Immature natural killer cell (primary cell): ENCODE measurements around the gene ARHGAP33. TPM values are rescaled to one million over a fixed set of nuclear protein-coding genes. Genes with fewer than 3 reads are reported as not detected.

Source experiments
- DNase-seq, 3 donors: peaks; one replicate each; pipeline ENCODE4 v3.0.0; 2022; ENCODE audit warnings: mixed read lengths in 1 of 3
- H3K27ac Mint-ChIP-seq, 6 donors: one replicate each; pipeline ENCODE4 v1.8.0; 2020; ENCODE audit warnings: mixed read lengths in 6 of 6, mild to moderate bottlenecking in 5 of 6, inconsistent platforms in 4 of 6, moderate library complexity in 3 of 6
- H3K27me3 Mint-ChIP-seq, 3 donors: one replicate each; pipeline ENCODE4 v1.8.0; 2020 to 2021; ENCODE audit warnings: low read depth in 3 of 3, mild to moderate bottlenecking in 3 of 3, mixed read lengths in 3 of 3, moderate library complexity in 3 of 3, inconsistent platforms in 1 of 3
- H3K36me3 Mint-ChIP-seq, 3 donors: one replicate each; pipeline ENCODE4 v1.8.0; 2020; ENCODE audit warnings: mixed read lengths in 3 of 3, inconsistent platforms in 2 of 3, mild to moderate bottlenecking in 2 of 3
- H3K4me1 Mint-ChIP-seq, 2 donors: one replicate each; pipeline ENCODE4 v1.8.0; 2020; ENCODE audit warnings: inconsistent platforms in 2 of 2, mild to moderate bottlenecking in 2 of 2, mixed read lengths in 2 of 2, moderate library complexity in 1 of 2
- H3K4me3 Mint-ChIP-seq, 5 donors: one replicate each; pipeline ENCODE4 v1.8.0; 2020; ENCODE audit warnings: mild to moderate bottlenecking in 5 of 5, mixed read lengths in 5 of 5, inconsistent platforms in 3 of 5, moderate library complexity in 3 of 5
- H3K9me3 Mint-ChIP-seq, 6 donors: one replicate each; pipeline ENCODE4 v1.8.0; 2020; ENCODE audit warnings: mild to moderate bottlenecking in 6 of 6, mixed read lengths in 6 of 6, inconsistent platforms in 4 of 6, moderate library complexity in 3 of 6
- polyA plus RNA-seq, 3 donors: library from polyadenylated mRNA; unstranded; fragments of 300-500 nt; fragmentation: Illumina TruSeq; gene quantifications; one replicate each; pipeline ENCODE4 v1.2.3, GENCODE V29; 2021

ARHGAP33 gene
- polyA plus RNA-seq, 3 donors from 2014 or later = 0.37 TPM; not detected in 2

GRCh38 chr19:35783469-35784434 lies 8.4 kb downstream of the ARHGAP33 start:
- no peak for DNase-seq
- no peaks in the 10 kb centered on the region for H3K9me3 Mint-ChIP-seq
- H3K4me1 Mint-ChIP-seq = peaks cover 6 to 10% of the 10 kb centered on the region in 2 donors
- peak overlapping the region in 1 of 6 donors; percentile 29 for H3K27ac Mint-ChIP-seq
- peaks cover 0 to 10% (median 9%) of the 10 kb centered on the region in 3 donors for H3K36me3 Mint-ChIP-seq
- peaks cover 0 to 1% (median 0%) of the 10 kb centered on the region in 3 donors for H3K27me3 Mint-ChIP-seq
- H3K4me3 Mint-ChIP-seq = no peak overlapping the region

GRCh38 chr19:35784503-35785338 lies 9.4 kb downstream of the ARHGAP33 start:
- H3K27me3 Mint-ChIP-seq = peaks cover 0 to 1% (median 0%) of the 10 kb centered on the region in 3 donors
- no peak overlapping the region for H3K27ac Mint-ChIP-seq
- peaks cover 6 to 10% of the 10 kb centered on the region in 2 donors for H3K4me1 Mint-ChIP-seq
- no peak overlapping the region for H3K4me3 Mint-ChIP-seq
- no peak for DNase-seq
- no peaks in the 10 kb centered on the region for H3K9me3 Mint-ChIP-seq
- H3K36me3 Mint-ChIP-seq = peaks cover 0 to 6% (median 6%) of the 10 kb centered on the region in 3 donors

GRCh38 chr19:35785339-35785627 lies 9.9 kb downstream of the ARHGAP33 start:
- peaks cover 0 to 6% (median 6%) of the 10 kb centered on the region in 3 donors for H3K36me3 Mint-ChIP-seq
- DNase-seq = no peak
- H3K27me3 Mint-ChIP-seq = peaks cover 0 to 1% (median 0%) of the 10 kb centered on the region in 3 donors
- H3K27ac Mint-ChIP-seq = no peak overlapping the region
- no peaks in the 10 kb centered on the region for H3K9me3 Mint-ChIP-seq
- H3K4me1 Mint-ChIP-seq = peaks cover 6 to 10% of the 10 kb centered on the region in 2 donors
- H3K4me3 Mint-ChIP-seq = no peak overlapping the region

- no peaks in the 10 kb centered on the region for H3K9me3 Mint-ChIP-seq
- no peak for DNase-seq
- H3K27ac Mint-ChIP-seq = no peak overlapping the region
- no peak overlapping the region for H3K4me3 Mint-ChIP-seq
- no peaks in the 10 kb centered on the region for H3K27me3 Mint-ChIP-seq
- peaks cover 0 to 6% (median 1%) of the 10 kb centered on the region in 3 donors for H3K36me3 Mint-ChIP-seq
- peaks cover 6 to 10% of the 10 kb centered on the region in 2 donors for H3K4me1 Mint-ChIP-seq
These were observed 11.2 kb downstream of the ARHGAP33 start for GRCh38 chr19:35786299-35787160.

- Mint-ChIP-seq H3K9me3 (no peaks in the 10 kb centered on the region), H3K4me3 (no peak overlapping the region), H3K36me3 (peaks cover 0 to 6% (median 0%) of the 10 kb centered on the region in 3 donors), H3K27ac (no peak overlapping the region), H3K4me1 (peaks cover 6 to 10% of the 10 kb centered on the region in 2 donors), H3K27me3 (no peaks in the 10 kb centered on the region)
- no peak for DNase-seq
These were observed 11.9 kb downstream of the ARHGAP33 start for GRCh38 chr19:35787227-35787799.

GRCh38 chr19:35788205-35788960 lies 13.0 kb downstream of the ARHGAP33 start:
- H3K4me3 Mint-ChIP-seq = no peak overlapping the region
- H3K27me3 Mint-ChIP-seq = peaks cover 0 to 2% (median 0%) of the 10 kb centered on the region in 3 donors
- no peaks in the 10 kb centered on the region for H3K36me3 Mint-ChIP-seq
- H3K9me3 Mint-ChIP-seq = no peaks in the 10 kb centered on the region
- peak overlapping the region in 3 of 6 donors; percentile 20 to 34 (median 31) for H3K27ac Mint-ChIP-seq
- H3K4me1 Mint-ChIP-seq = peaks cover 3 to 4% of the 10 kb centered on the region in 2 donors
- DNase-seq = no peak

- no peak for DNase-seq
- H3K27ac Mint-ChIP-seq = no peak overlapping the region
- no peak overlapping the region for H3K4me3 Mint-ChIP-seq
- no peaks in the 10 kb centered on the region for H3K36me3 Mint-ChIP-seq
- H3K9me3 Mint-ChIP-seq = no peaks in the 10 kb centered on the region
- peaks cover 0 to 2% (median 0%) of the 10 kb centered on the region in 3 donors for H3K27me3 Mint-ChIP-seq
- H3K4me1 Mint-ChIP-seq = no peaks in the 10 kb centered on the region
These were observed 14.0 kb downstream of the ARHGAP33 start for GRCh38 chr19:35789195-35789977.

- Mint-ChIP-seq H3K4me3 (no peak overlapping the region), H3K27me3 (peaks cover 0 to 2% (median 0%) of the 10 kb centered on the region in 3 donors), H3K4me1 (no peaks in the 10 kb centered on the region), H3K36me3 (no peaks in the 10 kb centered on the region), H3K9me3 (no peaks in the 10 kb centered on the region), H3K27ac (no peak overlapping the region)
- DNase-seq = no peak
These were observed 14.9 kb downstream of the ARHGAP33 start for GRCh38 chr19:35789978-35790944.

GRCh38 chr19:35790981-35791813 lies 15.8 kb downstream of the ARHGAP33 start:
- no peak for DNase-seq
- no peaks in the 10 kb centered on the region for H3K36me3 Mint-ChIP-seq
- peaks cover 0 to 4% (median 0%) of the 10 kb centered on the region in 3 donors for H3K27me3 Mint-ChIP-seq
- no peaks in the 10 kb centered on the region for H3K4me1 Mint-ChIP-seq
- H3K4me3 Mint-ChIP-seq = no peak overlapping the region
- H3K27ac Mint-ChIP-seq = no peak overlapping the region
- H3K9me3 Mint-ChIP-seq = no peaks in the 10 kb centered on the region

GRCh38 chr19:35791814-35792279 lies 16.5 kb downstream of the ARHGAP33 start:
- no peaks in the 10 kb centered on the region for H3K36me3 Mint-ChIP-seq
- DNase-seq = no peak
- no peak overlapping the region for H3K27ac Mint-ChIP-seq
- peaks cover under 1 to 4% (median 2%) of the 10 kb centered on the region in 3 donors for H3K27me3 Mint-ChIP-seq
- no peak overlapping the region for H3K4me3 Mint-ChIP-seq
- no peaks in the 10 kb centered on the region for H3K9me3 Mint-ChIP-seq
- H3K4me1 Mint-ChIP-seq = no peaks in the 10 kb centered on the region
